D721Med (cell line): ENCODE results near the gene RPS6KA2.

ENCODE experiments used
- DNase-seq: peaks from one replicate; pipeline ENCODE4 v3.0.0; 2011; ENCODE audit warnings: low spot score; ENCODE audit not compliant: insufficient read length
- FAIRE-seq: peaks from 2 replicates; lab custom pipeline; 2011; peaks lifted over from hg19 to GRCh38; lab: Jason Lieb, UNC
- CTCF ChIP-seq: IDR thresholded peaks from 2 replicates; pipeline ENCODE4 v1.5.1; 2012; ENCODE audit warnings: mild to moderate bottlenecking, control low read depth; ENCODE audit not compliant: insufficient read depth; ENCODE audit errors: missing control alignments

Gene RPS6KA2

GRCh38 chr6:166599205-166599604 is 27.8 kb downstream of the RPS6KA2 start:
- no peak for DNase-seq
- TF ChIP-seq CTCF = no peak
- FAIRE-seq = no peak

DNA sequence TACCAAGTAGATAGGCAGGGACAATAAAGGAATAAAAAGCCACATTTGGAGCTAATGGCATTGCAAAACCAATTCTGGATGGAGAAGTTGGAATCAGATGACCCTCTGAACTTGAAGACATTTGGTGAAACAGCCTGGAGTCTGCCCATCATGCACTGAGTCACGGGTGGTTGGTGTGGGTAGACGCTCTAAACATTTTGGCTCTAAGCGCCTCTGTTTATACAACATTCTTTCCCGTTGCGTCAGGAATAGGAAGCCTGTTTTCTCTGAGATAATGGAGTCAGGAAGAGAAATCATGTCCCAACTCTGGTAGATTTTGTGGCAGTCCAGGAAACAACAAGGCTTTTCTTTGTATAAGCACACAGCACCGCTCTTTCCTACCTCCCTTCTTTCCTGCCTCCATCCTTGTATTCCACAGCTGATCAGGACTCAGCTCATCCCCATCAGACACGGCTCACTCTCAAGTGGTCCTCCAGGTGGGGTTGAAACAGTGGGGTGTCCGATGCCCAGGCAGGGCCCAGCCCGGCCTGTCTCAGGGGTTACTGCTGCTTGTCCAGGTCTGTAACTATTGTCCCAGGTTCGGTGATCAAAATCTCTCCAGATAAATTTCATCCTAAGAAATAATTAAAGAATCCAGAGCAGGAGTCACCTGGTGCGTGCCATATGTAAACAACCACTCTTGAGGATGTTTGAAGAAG is 28.5 kb downstream of the RPS6KA2 start:
- DNase-seq (no peak), FAIRE-seq (no peak)
- no peak for TF ChIP-seq CTCF

GRCh38 chr6:166597711-166598440 is 29.2 kb downstream of the RPS6KA2 start:
- FAIRE-seq (no peak), DNase-seq (no peak)
- no peak for TF ChIP-seq CTCF

GRCh38 chr6:166596776-166597507 is 30.1 kb downstream of the RPS6KA2 start:
- FAIRE-seq = no peak
- DNase-seq = no peak
- TF ChIP-seq CTCF = no peak

- TF ChIP-seq CTCF = no peak
- FAIRE-seq (no peak), DNase-seq (no peak)
Observed at GRCh38 chr6:166595949-166596348, 31.1 kb downstream of the RPS6KA2 start.

- no peak for DNase-seq
- no peak for FAIRE-seq
- no peak for TF ChIP-seq CTCF
Observed at GRCh38 chr6:166595061-166595780, 31.8 kb downstream of the RPS6KA2 start.
